ENCODE data around the gene KCNJ10. TPM values are rescaled to one million over a fixed set of nuclear protein-coding genes. Genes with fewer than 3 reads are reported as not detected.

Gene KCNJ10
- total and polyA plus RNA-seq, 2 of the 13 experiments (the other 11 are each of a cell fraction or from before 2014, with no cell fraction given): 4.4 to 10.3 TPM

GRCh38 chr1:160031365-160032164 is 38.4 kb downstream of the KCNJ10 start, which contains the start of gene PIGM (continued):
- no peak for TF ChIP-seq MXD3 (CRISPR knock-in tag; IDR thresholded peaks at IDR 0.05)
- peak; percentile 61; the same call in 1 of the 2 replicates for TF ChIP-seq ZNF777 (CRISPR knock-in tag; IDR thresholded peaks at IDR 0.05)
- TF ChIP-seq MEF2D (CRISPR knock-in tag; IDR thresholded peaks at IDR 0.05): 0 out of 2 replicates have a peak, but pooled peaks have one; percentile 40
- no peak; the same call in 1 of the 2 replicates for TF ChIP-seq ZFP1 (CRISPR knock-in tag; IDR thresholded peaks at IDR 0.05)
- TF ChIP-seq ZNF143 (CRISPR knock-in tag; IDR thresholded peaks at IDR 0.05): peak; percentile 47; the same call in 1 of the 2 replicates
- TF ChIP-seq HNRNPH1 (optimal IDR thresholded peaks at IDR 0.05; ENCODE audit: low read depth, low read length): no peak
- no peak for TF ChIP-seq AFF4 (CRISPR knock-in tag; IDR thresholded peaks at IDR 0.05)
- no peak for TF ChIP-seq NFE2L1 (CRISPR knock-in tag; IDR thresholded peaks at IDR 0.05; ENCODE audit: borderline replicate concordance)
- no peak for TF ChIP-seq SATB2 (CRISPR knock-in tag; IDR thresholded peaks at IDR 0.05)
- TF ChIP-seq GLI4 (CRISPR knock-in tag; IDR thresholded peaks at IDR 0.05; ENCODE audit: borderline replicate concordance): no peak
- no peak for TF ChIP-seq HCFC1 (IDR thresholded peaks at IDR 0.05; ENCODE audit: low read depth, low read length)
- TF ChIP-seq FOXA3 (CRISPR knock-in tag; IDR thresholded peaks at IDR 0.05): no peak
- no peak for TF ChIP-seq FIP1L1 (IDR thresholded peaks at IDR 0.05; ENCODE audit: borderline replicate concordance, insufficient read depth, low read depth, low read length)
- TF ChIP-seq ZSCAN31 (CRISPR knock-in tag; IDR thresholded peaks at IDR 0.05; ENCODE audit: low read depth): no peak
- TF ChIP-seq FLYWCH1 (CRISPR knock-in tag; IDR thresholded peaks at IDR 0.05): no peak
- TF ChIP-seq ZBTB4 (CRISPR knock-in tag; IDR thresholded peaks at IDR 0.05; ENCODE audit: borderline replicate concordance): peak; percentile 57; the same call in 1 of the 2 replicates
- peak in 1 of 2 experiments; percentile 66; a peak in 1 of 4 replicates for TF ChIP-seq KLF16 (CRISPR knock-in tag; IDR thresholded peaks at IDR 0.05)

Data from HepG2 (cell line).